SKM-1 (cell line): Measurements from ENCODE around the gene PLEKHG4B.
"Not testable (repeated sequence)": the region's sequence is repeated elsewhere in the genome, so short reads cannot be mapped to it uniquely, and the experiment has no call there.

Source experiments
- DNase-seq: peaks from one replicate; lab custom pipeline; 2025; ENCODE audit not compliant: unreplicated experiment; lab: John Stamatoyannopoulos, UW

Gene PLEKHG4B

DNA sequence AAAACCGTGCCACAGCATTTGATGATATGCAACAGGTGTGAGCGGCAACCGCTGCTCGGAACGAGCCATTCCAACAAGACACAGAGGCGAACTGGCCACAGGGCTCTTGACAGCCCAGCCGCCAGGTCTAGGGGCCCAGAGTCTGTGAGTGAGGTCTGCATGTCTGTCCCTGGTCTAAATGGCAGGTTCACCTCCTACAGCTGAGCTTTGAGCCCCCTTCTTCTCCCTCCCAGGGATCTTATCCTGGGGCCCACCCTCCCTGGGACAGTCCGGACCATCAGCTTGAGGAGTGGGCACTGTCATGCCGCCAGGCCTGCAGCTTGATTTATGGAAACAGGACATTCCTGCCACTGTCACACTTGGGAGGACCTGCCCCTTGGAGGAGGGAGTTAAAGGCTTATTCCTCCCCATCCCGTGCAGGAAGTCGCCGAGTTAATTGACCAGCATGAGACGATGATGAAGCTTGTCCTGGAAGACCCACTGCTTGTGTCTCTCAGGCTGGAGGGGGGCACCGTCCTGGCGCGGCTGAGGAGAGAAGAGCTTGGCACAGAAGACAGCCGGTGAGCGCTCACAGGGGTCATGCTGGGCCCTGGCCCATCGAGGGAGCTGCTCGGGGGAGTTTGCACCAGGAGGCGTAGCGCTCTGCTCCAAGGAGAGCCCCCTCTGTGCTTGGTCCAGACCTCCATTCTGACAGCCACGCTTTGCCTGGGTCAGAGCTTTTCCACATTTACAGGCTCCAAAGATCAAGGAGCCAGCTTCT lies 63.9 kb downstream of the PLEKHG4B start:
- no peak for DNase-seq

DNA sequence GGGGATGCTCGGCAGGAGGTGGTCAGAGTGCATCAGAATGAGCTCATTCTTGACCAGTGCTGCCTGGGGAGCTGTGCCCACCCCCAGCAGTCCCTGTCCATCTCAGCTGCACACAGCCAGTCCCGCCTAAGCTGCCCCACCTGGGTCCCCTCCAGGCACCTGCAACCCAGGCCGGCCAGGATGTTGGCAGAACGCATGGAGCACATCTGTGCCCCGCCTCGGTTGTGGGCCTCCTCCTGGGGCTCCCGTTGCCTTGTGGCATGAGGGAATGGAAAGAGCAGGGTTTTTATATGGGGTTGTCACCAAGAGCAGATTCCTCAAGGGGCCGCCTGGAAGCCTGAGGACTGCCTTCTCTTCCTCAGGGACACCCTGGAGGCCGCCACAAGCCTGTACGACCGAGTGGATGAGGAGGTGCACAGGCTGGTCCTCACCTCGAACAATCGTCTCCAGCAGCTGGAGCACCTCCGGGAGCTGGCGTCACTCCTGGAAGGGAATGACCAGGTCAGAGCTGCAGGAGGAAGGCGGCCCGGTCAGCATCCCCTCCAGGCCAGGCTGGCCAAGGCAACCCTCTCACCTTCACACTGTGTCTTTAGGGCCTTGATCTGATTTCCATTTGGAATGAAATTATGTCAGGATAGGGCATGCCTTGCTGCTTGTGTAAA lies 64.6 kb downstream of the PLEKHG4B start:
- no peak for DNase-seq

DNA sequence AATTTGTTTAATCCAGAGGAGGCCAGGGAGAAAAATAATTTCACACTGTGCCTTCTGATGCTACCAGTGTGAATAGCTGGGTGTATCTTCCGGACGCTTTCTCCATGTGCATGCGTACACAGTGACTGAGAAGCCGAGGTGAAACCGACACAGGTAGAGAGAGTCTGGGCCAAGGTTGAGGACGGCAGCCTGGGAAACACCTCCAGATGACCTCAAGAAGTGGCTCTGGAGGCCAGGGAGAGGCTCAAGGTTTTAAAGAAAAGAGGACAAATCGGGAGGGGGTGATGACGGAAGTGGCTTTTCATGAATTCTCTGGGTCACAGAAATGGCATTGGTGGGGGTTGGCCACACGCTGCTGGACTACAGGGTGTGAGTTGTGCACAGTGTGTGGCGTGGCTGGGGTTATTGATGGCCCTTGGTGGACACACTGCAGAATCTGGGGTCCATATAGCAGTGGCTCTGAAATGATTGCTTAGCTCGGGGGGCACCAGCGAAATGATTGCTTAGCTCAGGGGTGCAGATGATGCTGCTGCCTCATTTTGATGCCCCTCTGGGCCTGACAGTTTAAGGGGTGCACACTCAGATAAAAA lies 65.3 kb downstream of the PLEKHG4B start:
- no peak for DNase-seq

DNA sequence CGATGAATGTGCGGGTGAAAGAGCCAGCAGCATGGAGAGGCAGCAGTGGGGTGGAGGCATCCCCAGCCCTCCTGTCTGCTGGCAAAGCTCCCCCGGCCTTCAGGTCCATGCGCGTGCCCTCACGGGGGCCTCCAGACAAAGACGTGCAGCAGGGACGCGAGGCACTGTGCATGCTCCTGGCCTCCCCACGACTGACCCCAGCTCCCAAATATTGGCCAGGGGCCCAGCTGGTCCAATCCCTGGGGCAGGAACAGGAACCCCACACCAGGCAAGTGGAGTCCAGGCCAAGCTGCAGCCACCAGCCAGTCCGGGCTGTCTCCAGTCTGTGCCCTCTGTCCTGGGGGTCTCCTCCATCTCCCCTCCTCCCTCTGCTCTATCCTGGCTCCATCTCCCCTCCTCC lies 65.8 kb downstream of the PLEKHG4B start:
- no peak for DNase-seq

DNA sequence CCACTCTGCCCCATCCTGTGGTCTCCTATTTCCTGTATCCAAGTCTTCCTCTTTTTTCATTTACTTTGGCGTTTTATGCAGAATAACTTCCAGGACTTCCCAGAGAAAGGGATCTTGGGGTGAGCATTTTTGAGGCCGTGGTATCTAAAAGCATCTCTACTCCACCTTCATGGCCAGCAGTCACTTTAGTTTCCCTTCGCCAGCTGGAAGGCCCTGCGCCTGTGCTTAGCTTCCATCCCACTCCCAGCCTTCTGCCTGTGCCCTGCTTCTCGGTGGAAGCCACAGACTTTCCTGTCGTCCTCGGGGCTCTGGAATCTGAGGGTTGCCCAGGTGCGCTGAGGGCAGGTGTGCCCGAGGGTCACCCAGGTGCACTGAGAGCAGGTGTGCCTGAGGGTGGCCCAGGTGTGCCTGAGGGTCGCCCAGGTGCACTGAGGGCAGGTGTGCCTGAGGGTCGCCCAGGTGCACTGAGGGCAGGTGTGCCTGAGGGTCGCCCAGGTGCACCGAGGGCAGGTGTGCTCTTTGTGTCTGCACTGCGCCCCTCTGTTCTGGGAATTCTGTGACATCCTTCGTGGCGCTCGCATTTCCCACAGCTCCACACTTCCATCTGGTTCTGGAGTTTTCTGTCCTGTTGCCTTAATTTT lies 67.0 kb downstream of the PLEKHG4B start:
- no peak for DNase-seq

DNA sequence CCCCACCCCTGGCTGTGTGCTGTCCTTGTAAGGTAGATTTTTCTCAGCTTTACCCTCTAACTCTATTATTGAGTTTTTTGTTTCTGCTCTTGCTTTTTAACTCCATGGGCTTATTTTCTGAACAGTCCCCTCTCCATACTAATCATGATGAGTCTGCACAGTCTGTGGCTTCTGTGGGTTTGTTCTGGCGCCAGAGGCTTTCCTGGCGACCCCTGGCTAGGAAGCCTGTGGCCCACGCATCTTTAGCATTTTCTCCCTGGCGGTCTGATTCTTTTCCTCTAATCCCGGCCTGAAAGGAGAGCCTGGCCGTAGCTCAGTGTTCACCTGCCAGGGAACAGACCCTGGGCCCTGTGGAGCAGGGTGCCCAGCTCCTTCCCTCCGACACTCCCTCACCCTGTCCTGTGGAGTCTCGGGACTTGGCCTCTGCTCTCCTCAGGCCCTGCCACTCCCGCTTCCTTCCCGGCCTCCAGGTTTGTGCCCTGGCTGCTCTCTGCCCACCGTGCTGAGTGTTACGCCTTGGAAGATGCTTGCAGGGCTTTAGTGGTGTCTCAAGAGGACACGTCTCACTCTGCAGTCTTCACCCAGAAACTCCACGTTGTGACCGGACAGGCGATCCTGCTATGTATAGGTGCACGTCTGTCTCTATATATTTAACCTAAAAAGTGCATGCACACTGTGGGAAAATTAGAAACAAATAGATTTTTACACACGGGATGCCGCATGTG lies 67.6 kb downstream of the PLEKHG4B start:
- no peak for DNase-seq

DNA sequence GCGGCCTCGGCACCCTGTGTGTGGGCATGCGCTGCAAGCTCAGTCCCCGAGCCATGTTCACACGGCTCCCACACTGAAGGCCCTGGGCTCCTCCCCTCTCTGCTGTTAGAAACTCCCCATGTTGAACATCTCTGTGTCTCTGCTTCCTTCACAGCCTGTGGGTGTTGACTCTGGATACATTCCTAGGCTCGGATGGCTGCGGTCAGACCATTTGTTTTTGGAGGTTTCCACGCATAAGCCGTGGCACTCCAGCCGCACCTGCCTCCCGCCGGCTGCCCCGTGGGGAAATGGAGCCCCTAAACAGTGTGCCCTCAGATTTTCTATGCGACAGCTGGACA lies 68.2 kb downstream of the PLEKHG4B start:
- no peak for DNase-seq

DNA sequence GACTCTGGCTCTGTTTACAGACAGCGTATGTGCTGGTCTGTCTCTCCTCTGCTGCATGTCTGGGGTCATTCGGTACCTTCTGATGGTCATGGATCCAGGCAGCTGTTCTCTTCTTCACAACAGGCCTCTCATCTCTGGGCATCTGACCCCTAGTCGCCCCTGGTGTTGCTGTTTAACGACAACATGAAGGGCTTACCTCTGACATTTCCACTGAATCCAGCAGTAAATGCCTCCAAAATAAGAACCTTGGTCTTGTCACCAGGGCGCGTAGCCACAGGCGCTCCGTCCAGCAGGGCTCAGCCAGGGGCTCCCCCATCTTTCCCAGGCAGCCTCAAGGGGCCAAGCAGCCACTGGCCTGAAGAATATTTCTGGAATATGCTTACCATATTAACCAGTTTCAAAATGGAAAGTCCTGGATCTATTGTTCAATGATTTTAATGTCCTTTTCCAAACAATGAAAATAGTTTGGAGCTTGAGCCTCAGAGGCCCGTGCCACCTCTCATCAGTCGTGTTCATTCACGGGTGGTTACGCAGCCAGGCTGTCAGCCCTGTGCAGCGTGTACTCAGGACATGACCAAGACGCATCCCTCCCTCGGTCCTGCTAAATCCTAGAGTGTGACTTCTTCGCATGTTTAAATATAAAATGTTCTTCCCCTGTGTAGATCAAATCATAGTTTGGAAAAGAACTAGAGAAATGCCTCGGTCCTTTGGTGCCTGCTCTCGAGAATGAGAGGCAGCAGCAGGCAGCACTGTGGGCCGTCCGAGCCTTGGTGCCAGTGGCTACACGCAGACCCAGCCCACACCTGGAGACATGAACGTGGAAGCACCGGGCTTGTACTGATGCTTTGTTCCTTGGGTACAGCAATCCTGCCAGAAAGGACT lies 69.2 kb downstream of the PLEKHG4B start:
- DNase-seq: no peak

DNA sequence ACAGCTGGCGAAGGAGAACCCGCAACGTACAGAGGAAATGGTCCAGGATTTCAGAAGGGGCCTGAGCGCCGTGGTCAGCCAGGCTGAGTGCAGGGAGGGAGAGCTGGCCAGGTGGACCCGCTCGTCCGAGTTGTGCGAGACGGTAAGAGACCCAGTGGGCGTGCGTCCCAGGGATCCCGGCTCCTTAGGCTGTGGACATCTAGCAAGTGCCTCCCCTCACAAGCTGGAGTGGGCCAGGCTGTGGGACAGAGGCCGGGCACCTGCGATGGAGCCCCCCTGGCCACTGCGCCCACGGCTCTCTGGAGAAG lies 69.8 kb downstream of the PLEKHG4B start:
- DNase-seq: no peak

DNA sequence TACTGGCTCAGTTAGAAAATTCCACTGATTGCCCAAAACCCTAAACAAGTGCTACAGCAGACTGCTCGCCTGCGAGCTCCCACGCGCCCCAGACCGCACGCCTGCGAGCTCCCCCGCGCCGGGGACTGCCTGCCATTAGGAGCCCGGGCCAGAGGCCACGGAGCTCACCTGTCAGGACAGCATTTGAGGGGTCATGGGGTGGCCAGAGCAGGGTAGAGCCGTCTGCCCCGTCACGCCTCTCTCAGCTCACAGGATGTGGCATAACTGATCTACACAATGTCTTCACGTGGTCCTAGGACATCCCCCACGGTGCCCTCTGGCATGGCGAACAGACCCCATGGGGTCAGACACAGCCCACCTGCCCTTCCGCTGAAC lies 70.2 kb downstream of the PLEKHG4B start:
- no peak for DNase-seq

DNA sequence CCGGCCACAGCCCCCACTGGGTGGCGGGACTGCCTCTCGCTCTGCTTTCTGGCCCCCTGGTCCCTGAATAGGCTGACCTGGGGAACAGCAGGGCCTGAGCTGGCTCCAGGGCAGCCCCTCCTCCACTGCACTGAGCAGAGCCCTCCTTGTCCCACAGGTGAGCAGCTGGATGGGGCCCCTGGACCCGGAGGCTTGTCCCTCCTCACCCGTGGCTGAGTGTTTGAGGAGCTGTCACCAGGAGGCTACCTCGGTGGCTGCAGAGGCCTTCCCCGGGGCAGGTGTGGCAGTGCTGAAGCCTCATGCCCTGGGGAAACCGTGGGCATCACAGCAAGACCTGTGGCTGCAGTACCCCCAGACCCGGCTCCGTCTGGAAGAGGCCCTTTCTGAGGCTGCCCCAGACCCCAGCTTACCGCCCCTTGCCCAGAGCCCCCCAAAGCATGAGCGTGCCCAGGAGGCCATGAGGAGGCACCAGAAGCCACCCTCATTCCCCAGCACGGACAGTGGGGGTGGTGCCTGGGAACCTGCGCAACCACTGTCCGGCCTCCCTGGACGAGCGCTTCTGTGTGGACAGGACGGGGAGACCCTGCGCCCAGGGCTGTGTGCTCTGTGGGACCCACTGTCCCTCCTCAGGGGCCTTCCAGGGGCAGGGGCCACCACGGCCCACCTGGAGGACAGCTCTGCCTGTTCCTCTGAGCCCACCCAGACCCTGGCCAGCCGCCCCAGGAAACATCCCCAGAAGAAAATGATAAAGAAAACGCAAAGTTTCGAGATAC lies 70.8 kb downstream of the PLEKHG4B start:
- DNase-seq: no peak

DNA sequence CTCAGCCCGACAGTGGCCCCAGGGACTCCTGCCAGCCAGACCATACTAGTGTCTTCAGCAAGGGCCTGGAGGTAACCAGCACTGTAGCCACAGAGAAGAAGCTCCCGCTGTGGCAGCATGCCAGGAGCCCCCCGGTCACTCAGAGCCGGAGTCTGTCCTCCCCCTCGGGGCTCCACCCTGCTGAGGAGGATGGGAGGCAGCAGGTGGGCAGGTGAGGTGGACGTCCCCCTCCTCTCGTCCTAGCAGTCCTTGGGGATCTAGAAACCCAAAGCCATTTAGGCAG lies 71.3 kb downstream of the PLEKHG4B start:
- no peak for DNase-seq

DNA sequence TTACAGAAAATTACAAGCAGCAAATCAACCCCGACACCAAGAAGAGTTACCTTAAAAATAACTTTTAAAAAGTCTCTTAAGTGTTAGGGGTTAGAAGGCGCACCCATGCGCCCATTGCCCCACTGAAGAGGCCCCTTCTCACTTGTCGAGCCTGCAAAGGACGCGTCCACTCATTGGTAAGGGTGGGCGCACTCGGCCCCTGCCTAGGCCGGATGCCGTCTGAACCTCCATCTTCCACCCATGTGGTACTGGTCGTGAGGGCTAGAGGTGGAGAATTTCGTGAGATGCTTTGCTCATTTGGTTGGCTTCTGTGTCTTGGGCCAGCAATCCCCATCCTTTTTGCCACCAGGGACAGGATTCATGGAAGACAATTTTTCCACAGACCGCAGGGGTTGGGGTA lies 71.9 kb downstream of the PLEKHG4B start:
- DNase-seq: no peak

DNA sequence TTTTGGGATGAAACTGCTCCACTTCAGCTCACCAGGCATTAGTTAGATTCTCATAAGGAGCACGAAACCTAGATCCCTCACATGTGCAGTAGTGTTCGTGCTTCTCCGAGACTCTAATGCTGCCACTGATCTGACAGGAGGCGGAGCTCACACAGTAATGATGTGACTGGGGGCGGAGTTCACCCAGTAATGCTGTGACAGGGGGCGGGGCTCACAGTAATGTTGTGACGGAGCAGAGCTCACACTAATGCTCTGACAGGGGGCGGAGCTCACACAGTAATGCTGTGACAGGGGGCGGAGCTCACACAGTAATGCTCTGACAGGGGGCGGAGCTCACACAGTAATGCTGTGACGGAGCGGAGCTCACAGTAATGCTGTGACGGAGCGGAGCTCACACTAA lies 72.3 kb downstream of the PLEKHG4B start:
- no peak for DNase-seq

DNA sequence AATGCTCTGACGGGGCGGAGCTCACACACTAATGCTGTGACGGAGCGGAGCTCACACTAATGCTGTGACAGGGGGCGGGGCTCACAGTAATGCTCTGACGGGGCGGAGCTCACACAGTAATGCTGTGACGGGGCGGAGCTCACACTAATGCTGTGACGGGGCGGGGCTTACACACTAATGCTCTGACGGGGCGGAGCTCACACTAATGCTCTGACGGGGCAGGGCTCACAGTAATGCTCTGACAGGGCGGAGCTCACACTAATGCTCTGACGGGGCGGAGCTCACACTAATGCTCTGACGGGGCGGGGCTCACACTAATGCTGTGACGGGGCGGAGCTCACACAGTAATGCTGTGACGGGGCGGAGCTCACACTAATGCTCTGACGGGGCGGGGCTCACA lies 72.8 kb downstream of the PLEKHG4B start:
- DNase-seq: not testable (repeated sequence)

DNA sequence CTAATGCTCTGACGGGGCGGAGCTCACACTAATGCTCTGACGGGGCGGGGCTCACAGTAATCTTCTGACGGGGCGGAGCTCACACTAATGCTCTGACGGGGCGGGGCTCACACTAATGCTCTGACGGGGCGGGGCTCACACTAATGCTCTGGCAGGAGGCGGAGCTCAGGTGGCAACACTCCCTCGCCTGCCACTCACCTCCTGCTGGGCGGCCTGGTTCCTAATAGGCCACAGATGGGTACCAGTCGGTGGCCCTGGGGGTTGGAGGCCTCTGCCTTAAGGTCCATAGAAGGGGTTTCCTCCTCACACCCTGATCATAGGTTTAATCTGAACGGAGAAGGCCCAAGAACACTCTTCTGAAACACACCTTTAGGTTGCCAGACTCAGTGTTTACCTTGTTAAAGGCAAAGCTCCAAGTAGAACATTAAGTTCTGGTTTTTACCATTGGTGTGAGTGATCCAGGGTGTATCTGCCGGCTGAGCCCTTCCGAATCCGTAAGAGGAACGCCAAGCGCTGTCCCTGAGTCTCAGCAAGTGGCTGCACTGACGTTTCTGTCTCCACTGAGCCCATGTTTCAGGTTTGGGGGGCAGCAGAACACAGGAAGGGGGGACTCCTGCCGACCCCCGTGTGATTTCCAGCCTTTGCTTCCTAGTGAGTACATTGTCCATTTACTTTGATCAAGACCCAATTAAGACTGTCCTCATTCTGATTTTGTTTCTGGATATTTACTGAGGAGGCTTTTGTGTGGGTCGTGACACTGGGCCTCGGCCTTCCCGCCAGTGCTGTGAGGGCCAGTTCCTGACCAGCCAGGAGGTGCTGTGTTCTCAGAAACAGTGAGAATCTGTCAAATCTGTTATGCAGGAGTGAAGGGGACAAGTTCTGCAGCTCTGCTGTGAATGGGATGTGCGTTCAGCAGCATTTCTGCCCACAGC lies 74.7 kb downstream of the PLEKHG4B start:
- no peak for DNase-seq

DNA sequence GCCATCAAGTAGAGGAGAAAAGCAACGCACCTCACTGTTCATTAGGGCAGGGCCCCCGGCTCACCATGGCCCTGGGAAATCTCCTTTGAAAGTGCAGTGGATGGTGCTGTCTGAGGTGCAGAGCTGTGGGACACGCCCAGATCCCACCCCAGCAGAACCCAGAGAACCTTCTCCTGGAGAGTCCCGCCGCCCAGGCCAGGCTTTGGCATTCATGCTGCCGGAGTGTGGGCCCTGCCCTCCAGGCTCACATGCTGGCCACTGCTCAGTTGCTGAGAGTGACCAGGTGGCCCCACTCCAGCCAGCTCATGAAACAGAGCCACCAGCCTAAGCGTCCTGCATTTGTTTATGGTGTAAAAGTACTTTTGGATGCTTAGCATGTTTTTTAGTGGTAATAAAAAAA lies 75.5 kb downstream of the PLEKHG4B start:
- no peak for DNase-seq

DNA sequence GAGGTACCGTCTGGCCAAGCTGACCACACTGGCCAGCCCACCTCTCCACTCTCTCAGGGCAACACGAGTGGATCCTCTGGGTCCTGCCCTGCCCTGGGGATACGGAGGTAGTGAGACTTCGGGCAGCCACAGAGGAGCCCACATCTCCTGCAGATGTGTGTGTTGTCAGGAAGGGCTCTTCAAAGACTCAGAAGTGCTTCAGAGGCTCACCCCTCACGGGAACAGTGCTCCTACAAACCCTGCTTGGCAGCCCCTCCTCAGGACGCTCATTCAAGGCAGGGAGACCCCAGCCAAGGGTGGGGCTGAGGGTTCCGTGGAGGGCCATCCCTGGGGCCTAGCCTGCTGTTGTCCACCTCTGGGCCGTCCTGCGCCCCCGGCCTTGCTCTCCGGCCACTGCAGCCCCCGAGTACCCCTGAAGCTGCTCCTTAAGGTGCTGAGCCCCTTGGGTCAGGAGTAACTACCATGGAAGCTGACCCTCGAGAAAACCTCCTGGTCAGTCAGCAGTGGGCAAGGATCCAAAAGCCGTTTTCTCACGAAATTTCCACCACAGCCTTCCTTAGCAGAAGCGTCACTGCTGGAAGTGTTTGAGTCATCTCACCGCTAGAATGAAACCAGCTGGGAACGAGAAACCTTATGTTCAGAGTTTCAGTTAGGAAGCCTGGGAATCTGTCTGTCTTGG lies 76.2 kb downstream of the PLEKHG4B start:
- DNase-seq: no peak
